Measurements from ENCODE around the gene ZNF665.
"Not testable (repeated sequence)": the region's sequence is repeated elsewhere in the genome, so short reads cannot be mapped to it uniquely, and the experiment has no call there.

The ZNF665 gene

DNA sequence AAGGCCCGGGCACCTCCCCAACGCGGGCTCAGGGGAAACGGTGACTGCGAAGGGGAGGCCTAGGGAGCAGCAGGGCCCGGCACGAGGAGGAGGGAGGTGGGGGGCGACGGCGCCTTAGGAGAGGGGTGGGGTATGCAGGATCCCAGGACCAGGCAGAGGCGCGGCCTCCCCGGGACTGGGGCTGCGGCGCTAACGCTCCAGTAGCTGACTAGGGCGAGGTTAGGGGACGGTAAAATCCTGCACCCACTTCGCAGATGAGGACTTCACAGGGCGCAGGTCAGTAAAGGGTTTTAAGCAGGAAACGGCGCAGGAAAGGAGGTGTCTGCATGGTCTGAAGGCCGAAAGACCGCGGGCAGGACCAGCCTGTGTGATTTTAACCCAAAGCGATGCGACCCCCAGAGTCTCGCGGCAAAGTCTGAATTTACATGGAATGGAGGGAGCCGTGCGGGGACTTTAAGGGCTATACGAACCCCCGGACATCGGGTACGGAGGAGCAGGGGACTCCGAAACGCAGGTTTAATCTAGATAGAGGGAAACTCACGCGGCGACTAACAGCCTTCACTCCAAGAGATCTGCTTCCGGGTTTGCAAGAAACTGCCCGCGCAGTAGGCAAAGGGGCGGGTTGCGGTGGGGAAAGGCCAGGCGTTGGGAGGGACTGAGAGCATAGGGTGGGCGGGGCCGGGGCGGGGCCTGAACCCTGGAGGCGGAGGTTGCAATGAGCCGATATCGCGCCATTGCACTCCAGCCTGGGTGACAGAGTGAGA, at the start of gene ZNF665:
TSS of gene ZNF665 (minus strand) at position 588 of the 764 bp plus-strand sequence. CDS start 10,460 bp downstream, outside the sequence.
- peak; percentile 58 for DNase-seq (ENCODE audit: low read depth)

DNA sequence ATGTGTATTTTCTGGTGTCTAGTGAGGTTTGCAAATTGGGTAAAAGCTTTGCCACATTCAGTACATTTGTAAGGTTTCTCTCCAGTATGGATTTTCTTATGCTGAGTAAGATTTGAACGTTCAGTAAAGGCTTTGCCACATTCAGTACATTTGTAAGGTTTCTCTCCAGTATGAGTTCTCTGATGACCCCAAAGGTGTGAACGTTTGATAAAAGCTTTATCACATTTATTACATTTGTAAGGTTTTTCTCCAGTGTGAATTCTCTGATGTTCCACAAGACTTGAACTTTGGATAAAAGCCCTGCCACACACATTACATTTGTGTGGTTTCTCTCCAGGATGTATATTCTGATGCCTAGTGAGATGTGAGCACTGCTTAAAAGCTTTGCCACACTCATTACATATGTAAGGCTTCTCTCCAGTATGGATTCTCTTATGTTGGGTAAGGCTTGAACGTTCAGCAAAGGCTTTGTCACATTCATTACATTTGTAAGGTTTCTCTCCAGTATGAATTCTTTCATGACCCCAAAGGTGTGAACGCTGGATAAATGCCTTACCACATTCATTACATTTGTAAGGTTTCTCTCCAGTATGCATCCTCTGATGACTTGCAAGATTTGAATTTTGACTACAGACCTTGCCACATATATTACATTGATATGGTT, 44.1 kb upstream of the ZNF665 start:
- no peak for DNase-seq (ENCODE audit: low read depth)

DNA sequence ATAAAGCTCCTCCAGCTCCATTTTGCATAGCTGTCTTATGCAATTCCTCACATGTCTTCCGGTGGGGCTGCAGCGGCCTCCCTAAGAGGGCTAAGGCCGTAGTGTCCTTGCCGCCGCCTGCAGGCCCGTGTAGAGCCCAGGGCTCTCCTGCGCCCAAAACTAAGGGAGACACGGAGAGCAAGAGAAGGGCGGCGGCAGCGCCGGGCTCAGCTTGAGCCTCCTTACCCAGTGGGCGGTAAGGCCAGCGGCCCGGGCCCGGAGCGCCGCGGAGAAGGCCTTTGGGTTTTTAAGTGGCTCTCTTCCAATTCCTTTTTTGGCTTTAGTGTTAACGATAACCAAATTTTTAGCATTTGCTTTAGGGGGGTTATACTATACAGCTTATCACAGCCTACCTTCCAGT, 31.4 kb upstream of the ZNF665 start:
- no peak for DNase-seq (ENCODE audit: low read depth)

DNA sequence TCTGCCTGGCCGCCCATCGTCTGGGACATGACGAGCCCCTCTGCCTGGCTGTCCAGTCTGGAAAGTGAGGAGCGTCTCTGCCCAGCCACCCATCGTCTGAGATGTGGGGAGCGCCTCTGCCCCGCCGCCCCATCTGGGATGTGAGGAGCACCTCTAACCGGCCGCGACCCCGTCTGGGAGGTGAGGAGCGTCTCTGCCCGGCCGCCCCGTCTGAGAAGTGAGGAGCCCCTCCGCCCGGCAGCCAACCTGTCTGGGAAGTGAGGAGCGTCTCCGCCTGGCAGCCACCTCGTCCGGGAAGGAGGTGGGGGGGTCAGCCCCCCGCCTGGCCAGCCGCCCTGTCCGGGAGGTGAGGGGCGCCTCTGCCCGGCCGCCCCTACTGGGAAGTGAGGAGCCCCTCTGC, 29.6 kb upstream of the ZNF665 start:
- DNase-seq (ENCODE audit: low read depth) = not testable (repeated sequence)

GRCh38 chr19:53212703-53213320, 19.7 kb upstream of the ZNF665 start:
- no peak for DNase-seq (ENCODE audit: low read depth)

DNA sequence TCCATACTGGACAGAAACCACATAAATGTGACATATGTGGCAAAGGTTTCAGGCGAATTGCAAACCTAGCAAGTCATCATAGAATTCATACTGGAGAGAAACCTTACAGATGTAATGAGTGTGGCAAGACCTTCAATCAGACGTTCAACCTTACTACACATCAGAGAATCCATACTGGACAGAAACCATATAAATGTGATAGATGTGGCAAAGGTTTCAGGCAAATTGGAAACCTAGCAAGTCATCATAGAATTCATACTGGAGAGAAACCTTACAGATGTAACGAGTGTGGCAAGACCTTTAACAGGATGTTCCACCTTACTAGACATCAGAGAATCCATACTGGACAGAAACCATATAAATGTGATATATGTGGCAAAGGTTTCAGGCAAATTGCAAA, 18.4 kb upstream of the ZNF665 start:
- not testable (repeated sequence) for DNase-seq (ENCODE audit: low read depth)

GRCh38 chr19:53196777-53197396, 3.7 kb upstream of the ZNF665 start:
- DNase-seq (ENCODE audit: low read depth) = peak; percentile 93

DNA sequence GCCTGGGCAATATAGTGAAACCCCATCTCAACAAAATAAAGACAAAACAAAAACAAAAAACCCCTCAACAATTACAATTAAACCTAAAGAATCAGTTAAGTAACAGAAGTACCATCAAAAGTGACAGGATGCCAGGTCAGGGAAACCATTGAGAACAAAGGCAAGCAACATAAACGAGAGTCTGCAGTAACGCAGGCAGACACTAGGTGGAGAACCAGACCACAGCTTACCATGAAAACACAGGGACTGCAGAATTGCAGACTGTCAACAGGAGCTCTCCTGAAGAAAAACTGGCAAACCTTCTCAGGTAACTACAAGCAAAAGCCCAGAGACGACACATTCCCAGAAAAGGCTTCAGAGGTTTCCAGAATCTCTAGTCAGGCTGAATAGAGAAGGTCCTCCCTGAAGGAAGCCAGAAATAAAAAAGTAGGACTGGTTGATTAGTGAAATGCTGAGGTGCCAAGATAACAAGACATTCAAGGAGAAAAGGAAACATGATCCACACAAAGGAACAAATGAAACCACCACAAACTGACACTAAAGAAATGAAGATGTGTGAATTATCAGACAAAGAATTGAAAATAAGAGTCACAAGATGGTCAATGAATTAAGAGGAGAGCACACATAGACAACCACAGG, 2.2 kb upstream of the ZNF665 start:
- DNase-seq (ENCODE audit: low read depth) = peak; percentile 28

DNA sequence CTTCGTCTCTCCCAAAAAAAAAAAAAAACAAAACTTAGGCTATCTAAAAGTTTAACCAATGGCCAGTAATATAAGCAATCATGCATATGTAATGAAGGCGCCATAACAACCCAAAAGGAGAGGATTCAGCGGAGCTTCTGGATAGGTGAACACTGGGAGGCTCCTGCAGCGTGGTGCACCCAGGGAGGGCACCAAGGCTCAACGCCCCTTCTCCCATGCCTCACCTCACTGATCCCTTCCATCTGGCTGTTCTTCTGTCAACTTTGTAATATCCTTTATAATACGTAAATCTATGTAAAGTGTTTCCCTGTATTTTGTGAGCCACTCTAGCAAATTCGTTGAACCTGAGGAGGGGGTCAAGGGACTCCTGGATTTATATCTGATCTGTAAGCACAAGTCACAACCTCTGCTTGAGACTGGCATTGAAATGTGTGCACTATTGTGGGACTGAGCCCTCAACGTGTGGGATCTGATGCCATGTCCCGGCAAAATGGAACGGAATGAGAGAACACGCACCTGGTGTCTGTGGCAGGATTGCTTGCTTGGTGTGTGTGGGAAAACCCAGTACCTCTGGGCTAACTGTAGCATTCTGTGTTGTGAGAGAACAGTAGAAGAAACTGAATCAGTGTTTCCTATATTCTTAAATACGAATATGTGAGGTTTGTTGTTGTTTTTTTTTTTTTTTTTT, 521 bp upstream of the ZNF665 start:
- DNase-seq (ENCODE audit: low read depth) = no peak

GRCh38 chr19:53190253-53190652, 2.9 kb downstream of the ZNF665 start:
- DNase-seq (ENCODE audit: low read depth) = no peak

DNA sequence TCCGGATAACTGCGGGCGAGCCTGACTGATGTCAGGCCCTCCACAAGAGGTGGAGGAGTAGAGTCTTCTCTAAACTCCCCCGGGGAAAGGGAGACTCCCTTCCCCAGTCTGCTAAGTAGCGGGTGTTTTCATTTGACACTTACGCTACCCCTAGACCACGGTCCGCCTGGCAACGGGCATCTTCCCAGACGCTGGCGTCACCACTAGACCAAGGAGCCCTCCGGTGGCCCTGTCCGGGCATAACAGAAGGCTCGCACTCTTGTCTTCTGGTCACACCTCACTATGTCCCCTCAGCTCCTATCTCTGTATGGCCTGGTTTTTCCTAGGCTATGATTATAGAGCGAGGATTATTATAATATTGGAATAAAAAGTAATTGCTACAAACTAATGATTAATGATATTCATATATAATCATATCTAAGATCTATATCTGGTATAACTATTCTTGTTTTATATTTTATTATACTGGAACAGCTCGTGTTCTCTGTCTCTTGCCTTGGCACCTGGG, 3.4 kb downstream of the ZNF665 start:
- not testable (repeated sequence) for DNase-seq (ENCODE audit: low read depth)

GRCh38 chr19:53185155-53185882, 7.8 kb downstream of the ZNF665 start:
- not testable (repeated sequence) for DNase-seq (ENCODE audit: low read depth)

DNA sequence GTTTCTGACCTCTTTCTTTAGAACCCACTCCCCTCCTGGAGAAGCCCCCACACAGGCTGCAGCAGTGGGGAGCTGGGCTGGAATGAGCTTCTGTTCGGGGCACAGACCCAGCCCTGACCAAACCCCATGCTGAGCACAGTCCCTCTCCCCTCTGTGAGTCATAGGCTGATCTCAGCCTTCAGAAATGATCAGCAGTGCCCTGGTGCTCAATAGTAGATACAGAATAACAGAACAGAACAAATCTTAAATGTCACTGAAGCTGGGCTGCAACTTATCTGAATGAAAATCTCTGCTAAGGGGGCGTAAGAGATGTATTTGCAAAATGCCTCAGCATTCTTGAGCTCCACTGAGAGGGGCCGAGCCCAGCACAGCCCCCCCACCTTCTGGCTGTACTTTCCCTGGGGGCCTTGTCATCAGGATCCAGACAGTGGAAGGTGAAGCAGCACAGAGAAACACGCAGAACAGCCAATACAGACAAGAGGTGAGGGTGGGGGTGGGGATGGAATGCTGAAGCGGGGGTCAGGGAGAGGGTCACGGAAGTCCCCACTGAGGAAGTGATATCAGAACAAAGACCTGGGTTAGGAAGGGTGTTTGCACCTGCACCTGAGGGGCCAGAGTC, 9.9 kb downstream of the ZNF665 start:
- no peak for DNase-seq (ENCODE audit: low read depth)

GRCh38 chr19:53182202-53182601, 11.0 kb downstream of the ZNF665 start:
- DNase-seq (ENCODE audit: low read depth) = no peak

GRCh38 chr19:53177986-53178385, 15.2 kb downstream of the ZNF665 start:
- no peak for DNase-seq (ENCODE audit: low read depth)

DNA sequence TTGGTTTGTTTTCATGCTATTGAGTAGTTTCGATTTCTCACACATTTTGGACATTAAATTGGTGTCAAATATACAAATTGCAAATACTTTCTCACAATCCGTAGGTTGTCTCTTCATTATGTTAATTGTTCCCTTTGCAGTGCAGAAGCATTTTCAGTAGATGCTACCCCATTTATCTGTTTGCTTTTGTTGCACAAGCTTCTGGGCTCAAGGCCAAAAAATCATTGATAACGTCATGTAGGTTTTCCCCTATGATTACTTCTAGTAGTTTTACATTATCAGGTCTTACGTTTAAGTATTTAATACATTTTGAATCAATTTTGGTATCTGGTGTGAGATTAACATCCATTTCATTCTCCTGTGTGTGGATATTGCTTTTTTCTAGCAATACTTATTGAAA, 20.3 kb downstream of the ZNF665 start:
- no peak for DNase-seq (ENCODE audit: low read depth)

GRCh38 chr19:53165691-53166091, 27.5 kb downstream of the ZNF665 start:
- no peak for DNase-seq (ENCODE audit: low read depth)

DNA sequence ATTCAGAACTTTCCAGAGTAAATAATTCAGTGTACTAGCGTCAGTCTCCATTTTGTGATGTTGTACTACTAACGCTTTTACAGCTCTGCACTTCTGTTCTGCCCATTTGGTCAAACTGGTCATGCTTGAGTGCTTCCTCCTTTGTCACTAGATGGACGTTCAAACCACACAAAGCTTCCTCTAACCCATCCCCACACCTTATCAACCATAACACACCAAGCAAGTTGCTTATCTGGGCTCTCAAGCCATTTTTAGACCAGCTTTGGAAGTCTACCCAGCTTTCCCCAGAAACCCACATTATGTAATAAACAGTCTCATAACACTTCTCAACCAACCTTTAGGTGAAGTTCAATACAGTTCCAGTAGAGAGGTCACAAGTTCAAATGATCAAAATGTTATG, 32.0 kb downstream of the ZNF665 start:
- no peak for DNase-seq (ENCODE audit: low read depth)

GRCh38 chr19:53160350-53160749, 32.8 kb downstream of the ZNF665 start:
- DNase-seq (ENCODE audit: low read depth) = no peak

DNA sequence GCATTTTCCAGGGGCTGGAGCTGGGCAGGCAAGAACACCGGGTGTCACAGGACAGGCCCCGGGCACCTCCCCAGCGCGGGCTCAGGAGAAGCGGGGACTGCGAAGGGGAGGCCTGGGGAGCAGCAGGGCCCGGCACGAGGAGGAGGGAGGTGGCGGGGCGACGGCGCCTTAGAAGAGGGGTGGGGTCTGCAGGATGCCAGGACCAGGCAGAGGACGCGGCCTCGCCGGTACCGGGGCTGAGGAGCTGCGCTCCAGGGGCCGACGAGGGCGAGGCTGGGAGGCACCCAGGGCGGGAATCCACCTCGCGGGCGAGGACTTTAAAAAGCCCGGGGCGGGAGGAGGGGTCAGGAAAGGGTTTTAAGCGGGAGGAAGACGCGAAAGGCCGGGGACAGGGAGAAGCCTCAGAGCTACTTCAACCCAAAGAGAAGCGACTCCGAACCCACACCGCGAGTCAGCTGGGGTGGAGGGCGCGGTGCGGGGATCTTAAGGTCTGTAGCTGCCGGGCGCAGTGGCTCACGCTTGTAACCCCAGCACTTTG, 35.0 kb downstream of the ZNF665 start:
- DNase-seq (ENCODE audit: low read depth) = peak; percentile 4

All from stimulated activated CD8-positive, alpha-beta memory T cell treated with anti-CD3 and anti-CD28 coated beads, Interleukin-12 subunit alpha, Interleukin-12 subunit beta, amount 100 ng/mL, for 4 hours (primary cell).